Smooth muscle cell of the pulmonary artery (primary cell): ENCODE measurements around the gene TCEA2. TPM values are rescaled to one million over a fixed set of nuclear protein-coding genes. Genes with fewer than 3 reads are reported as not detected.

Source experiments
- total RNA-seq: library from RNA; depleted of rRNA; stranded (reverse); fragments of >200 nt; gene quantifications from 2 replicates; pipeline ENCODE4 v1.2.3, GENCODE V29; 2014

TCEA2 gene
- total RNA-seq: 27.9 and 34.3 TPM in 2 replicates

DNA sequence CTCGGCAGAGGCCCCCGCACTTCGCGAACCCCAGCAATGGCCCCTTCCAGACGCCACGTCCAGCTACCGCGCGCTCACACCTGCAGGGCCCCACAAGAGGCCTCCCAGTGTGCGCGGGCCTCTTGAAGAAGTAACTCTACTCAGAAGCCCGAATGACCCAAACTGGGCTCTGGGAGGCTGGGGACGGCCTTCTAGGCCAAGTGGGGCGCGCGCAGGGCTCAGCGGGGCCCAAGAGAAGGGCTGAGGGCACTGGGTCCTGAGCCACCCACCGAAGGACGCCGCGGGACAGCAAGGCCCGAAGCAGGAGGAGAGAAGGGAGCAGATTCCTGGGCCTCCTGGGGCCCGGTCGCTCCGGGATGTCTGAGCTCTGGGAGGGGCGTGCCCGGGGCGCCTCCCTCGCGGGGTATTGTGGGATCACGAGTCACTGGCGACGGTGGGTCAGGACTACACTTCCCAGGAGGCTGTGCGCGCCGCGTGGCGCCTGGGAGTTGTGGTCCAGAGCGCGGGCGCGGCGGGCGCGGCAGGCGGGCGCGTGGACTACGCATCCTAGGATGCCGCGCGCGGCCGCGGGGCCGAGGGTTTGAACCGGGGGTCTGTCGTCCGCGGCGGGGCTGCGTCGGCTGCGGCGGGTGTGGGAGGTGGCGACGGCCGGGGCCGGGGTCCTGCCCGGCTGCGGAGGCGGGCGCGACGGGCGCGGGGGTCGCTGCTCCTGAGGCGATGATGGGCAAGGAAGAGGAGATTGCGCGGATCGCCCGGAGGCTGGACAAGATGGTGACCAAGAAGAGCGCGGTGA is at the start of gene TCEA2:
Gene TCEA2, plus strand, starts transcription at position 603 of the 793 bp plus-strand sequence. Its CDS starts 115 bp downstream, at position 718.

DNA sequence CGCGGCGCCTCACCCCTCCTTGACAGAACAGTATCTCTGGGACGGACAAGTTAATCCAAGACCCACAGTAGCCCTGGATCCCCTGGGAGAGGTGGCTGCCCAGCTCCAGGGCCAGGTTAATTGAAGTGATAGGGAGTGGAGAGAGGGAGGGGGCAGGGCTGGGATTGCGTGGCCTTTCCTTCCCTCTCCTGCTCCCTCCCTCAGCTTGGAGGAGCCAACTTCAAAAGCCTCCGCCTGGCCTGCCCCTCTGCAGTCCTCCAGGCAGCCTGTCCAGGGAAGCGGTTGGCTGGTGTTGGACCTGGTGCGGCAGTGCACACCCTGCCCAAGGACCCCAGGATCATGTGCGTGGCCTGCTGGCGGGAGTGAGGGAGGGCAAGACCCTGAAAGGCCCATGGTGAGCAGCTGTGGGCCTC is 27.1 kb upstream of the TCEA2 start, which contains the start of gene C20orf204:
Gene C20orf204, plus strand, starts transcription at position 250 of the 413 bp plus-strand sequence. Its CDS starts 142 bp downstream, at position 392.

GRCh38 chr20:64049060-64049877 is 13.7 kb upstream of the TCEA2 start, which contains the start of gene SOX18:
SOX18 (minus strand) TSS chr20:64049639; CDS start chr20:64049516, 123 bp downstream.

GRCh38 chr20:64079273-64080012 is 16.4 kb downstream of the TCEA2 start, which contains the start of gene RGS19:
RGS19 (minus strand) TSS chr20:64079518; CDS start chr20:64076886, 2,632 bp downstream.

GRCh38 chr20:64080013-64080812 is 17.2 kb downstream of the TCEA2 start, which contains the start of gene OPRL1:
OPRL1 (plus strand) TSS chr20:64080082; CDS start chr20:64092721, 12,639 bp downstream.

GRCh38 chr20:64083804-64084684 is 21.0 kb downstream of the TCEA2 start, which contains the start of gene LKAAEAR1:
LKAAEAR1 (minus strand) TSS chr20:64084398; CDS start chr20:64084219, 179 bp downstream.

GRCh38 chr20:64106981-64107735 is 44.2 kb downstream of the TCEA2 start, which contains the start of gene NPBWR2:
NPBWR2 (minus strand) TSS chr20:64107565; CDS start chr20:64106831, 734 bp downstream.

Other genes with a start within 250 kb of the TCEA2 start
- 2.7 and 4.3 TPM in 2 replicates for gene ZBTB46, start 231.9 kb upstream of the TCEA2 start, total RNA-seq
- gene ABHD16B, start 201.7 kb upstream of the TCEA2 start, total RNA-seq: not detected in 2 replicates
- gene TPD52L2, start 197.9 kb upstream of the TCEA2 start, total RNA-seq: 130 and 135 TPM in 2 replicates
- gene DNAJC5, start 168.1 kb upstream of the TCEA2 start, total RNA-seq: 75.9 and 96.0 TPM in 2 replicates
- gene UCKL1, start 106.8 kb upstream of the TCEA2 start, total RNA-seq: 22.9 and 33.0 TPM in 2 replicates
- 11.9 and 15.3 TPM in 2 replicates for gene ZNF512B, start 93.3 kb upstream of the TCEA2 start, total RNA-seq
- 2.3 and 3.6 TPM in 2 replicates for gene SAMD10, start 83.6 kb upstream of the TCEA2 start, total RNA-seq
- 55.1 and 63.7 TPM in 2 replicates for gene PRPF6, start 82.1 kb upstream of the TCEA2 start, total RNA-seq
- 0.65 and 0.76 TPM in 2 replicates for gene C20orf204, start 27.0 kb upstream of the TCEA2 start, total RNA-seq
- 0.07 TPM in 2 replicates for gene SOX18, start 13.6 kb upstream of the TCEA2 start, total RNA-seq
- 7.7 and 14.5 TPM in 2 replicates for gene RGS19, start 16.3 kb downstream of the TCEA2 start, total RNA-seq
- gene OPRL1, start 16.9 kb downstream of the TCEA2 start, total RNA-seq: 2.3 and 2.4 TPM in 2 replicates
- gene LKAAEAR1, start 21.2 kb downstream of the TCEA2 start, total RNA-seq: not detected in 2 replicates
- gene NPBWR2, start 44.4 kb downstream of the TCEA2 start, total RNA-seq: not detected in 2 replicates
- not detected in 2 replicates for gene MYT1, start 101.3 kb downstream of the TCEA2 start, total RNA-seq
- 28.8 and 46.7 TPM in 2 replicates for gene PCMTD2, start 192.6 kb downstream of the TCEA2 start, total RNA-seq